HuH-7 (cell line): ENCODE results near the gene TRABD.
"Not testable (repeated sequence)": the region's sequence is repeated elsewhere in the genome, so short reads cannot be mapped to it uniquely, and the experiment has no call there.

ENCODE experiments used
- DNase-seq: peaks from one replicate; pipeline ENCODE4 v3.0.0; 2011; ENCODE audit warnings: low spot score

TRABD gene

DNA sequence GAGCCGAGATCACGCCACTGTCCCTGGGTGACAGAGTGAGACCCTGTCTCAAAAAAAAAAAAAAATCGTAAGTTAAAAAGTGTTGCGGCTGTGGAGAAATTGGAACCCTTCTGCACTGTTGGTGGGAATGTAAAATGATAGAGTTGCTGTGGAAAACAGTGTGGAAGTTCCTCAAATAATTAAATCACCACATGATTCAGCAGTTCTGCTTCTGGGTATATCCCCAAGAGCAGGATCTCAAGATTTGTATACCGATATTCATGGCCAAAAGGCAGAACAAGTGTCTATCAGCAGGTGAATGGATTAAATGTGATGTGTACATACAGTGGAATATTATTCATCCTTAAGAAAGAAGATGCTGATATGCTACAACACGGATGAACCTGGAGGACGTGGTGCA lies 18.9 kb downstream of the TRABD start:
- no peak for DNase-seq

DNA sequence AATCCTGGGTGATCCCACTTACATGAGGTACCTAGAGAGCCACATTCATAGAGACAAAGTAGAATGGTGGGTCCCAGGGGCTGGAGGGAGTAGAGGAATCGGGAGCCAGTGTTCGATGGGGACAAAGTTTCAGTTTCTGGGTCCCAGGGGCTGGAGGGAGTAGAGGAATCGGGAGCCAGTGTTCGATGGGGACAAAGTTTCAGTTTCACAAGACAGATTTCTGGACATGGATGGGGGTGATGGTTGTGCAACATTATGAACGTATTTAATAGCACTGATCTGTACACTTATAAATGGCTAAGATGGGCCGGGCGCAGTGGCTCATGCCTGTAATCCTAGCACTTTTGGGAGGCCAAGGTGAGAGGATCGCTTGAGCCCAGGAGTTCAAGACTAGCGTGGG lies 19.3 kb downstream of the TRABD start:
- not testable (repeated sequence) for DNase-seq

- DNase-seq = no peak
These were observed 20.3 kb downstream of the TRABD start for GRCh38 chr22:50205781-50206569.

GRCh38 chr22:50206599-50206998 lies 20.9 kb downstream of the TRABD start:
- DNase-seq = peak; percentile 90

DNA sequence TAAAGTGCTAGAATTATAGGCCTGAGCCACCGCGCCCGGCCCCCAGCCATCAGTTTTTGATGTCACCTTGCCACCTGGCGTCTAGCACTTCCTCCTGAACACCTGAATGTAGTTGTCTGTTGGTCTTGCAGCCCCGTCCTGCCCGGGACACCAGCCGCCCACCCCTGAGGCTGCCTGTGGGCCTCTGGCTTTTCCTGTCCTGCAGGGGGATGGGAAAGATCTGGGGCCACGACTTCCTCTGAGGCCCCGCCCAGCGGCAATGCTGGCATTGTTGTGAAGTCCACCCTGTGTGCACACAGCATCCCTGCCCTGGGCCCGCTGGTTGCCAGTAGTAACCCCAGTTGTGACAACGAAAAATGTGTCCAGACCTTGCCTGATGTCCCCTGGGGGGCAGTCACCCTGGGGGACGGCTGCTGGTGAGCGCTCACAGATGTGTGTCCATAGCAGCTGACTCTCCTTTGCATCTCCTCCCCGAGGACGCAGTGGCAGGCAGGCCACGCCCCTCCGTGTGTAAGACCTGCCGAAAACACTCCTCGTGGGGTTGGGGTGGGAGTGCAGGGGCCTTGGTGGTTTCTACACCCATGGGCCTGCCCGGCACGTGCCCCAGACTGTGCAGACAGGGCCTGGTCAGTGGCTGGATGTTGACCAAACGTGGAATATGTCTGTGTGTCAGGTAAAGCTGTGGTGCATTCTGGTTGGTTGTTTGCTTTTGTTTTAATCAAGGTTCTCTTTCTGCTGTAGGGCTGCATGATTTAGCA lies 21.8 kb downstream of the TRABD start:
- DNase-seq = no peak

DNA sequence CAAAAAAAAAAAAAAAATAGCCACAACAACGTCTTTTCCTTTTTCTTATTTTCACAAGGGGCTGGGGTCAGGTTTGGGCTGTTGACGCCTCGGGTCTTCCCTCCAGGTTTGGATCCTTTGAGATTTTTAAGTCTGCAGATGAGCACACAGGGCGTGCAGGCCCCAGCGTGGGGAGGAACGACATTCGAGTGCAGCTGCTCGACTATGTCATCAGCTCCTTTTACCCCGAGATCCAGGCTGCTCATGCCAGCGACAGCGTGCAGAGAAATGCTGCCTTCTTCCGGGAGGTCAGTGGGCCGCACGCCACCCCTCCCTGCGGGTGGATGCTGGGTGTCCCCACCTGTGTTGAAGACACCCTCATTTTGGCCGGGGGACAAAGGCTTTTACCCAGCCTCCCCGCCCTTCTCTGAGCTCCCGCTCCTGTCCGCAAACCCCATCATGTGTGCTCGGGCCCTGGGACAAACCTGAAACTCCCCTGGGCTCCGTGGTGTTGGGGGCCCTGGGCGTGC lies 22.8 kb downstream of the TRABD start:
- no peak for DNase-seq

- DNase-seq = no peak
These were observed 23.5 kb downstream of the TRABD start for GRCh38 chr22:50208939-50209892.

GRCh38 chr22:50209893-50210292 lies 24.2 kb downstream of the TRABD start:
- DNase-seq = peak; percentile 95

- no peak for DNase-seq
These were observed 24.8 kb downstream of the TRABD start for GRCh38 chr22:50210378-50211139.

DNA sequence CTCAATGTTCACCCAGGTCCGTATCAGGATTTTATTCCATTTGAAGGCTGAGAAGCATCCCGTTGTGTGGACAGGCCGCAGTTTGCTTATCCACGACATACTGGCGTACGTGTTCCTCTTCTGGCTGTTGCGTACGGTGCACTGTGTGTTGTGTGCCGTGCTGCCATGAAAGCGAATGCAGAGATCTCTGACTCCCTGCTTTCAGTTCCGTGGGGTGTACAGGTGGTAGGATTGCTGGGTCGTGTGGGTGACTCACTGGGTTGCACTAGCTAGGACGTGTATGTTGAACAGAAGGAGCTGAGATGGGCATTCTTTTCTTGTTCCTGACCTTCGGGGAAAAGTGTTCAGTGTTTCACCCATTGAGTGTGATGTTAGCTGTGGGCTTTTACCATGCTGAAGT lies 25.4 kb downstream of the TRABD start:
- DNase-seq = no peak

DNA sequence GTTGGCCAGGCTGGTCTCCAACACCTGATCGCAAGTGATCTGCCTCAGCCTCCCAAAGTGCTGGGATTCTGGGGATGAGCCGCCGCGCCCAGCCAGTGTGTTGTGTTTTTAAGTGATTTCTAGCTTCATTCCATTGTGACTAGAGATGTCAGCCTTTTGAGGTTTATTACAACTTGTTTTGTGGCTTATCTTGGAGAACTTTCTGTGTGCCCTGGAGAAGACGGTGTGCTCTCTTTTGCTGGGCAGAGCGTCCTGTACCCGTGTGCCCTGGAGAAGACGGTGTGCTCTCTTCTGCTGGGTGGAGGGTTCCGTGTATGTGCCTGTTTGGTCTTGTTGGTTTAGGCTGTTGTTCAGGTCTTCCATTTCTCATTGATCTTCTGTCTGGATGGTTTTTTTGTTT lies 27.6 kb downstream of the TRABD start:
- no peak for DNase-seq

- DNase-seq = no peak
These were observed 29.8 kb downstream of the TRABD start for GRCh38 chr22:50215297-50216054.

DNA sequence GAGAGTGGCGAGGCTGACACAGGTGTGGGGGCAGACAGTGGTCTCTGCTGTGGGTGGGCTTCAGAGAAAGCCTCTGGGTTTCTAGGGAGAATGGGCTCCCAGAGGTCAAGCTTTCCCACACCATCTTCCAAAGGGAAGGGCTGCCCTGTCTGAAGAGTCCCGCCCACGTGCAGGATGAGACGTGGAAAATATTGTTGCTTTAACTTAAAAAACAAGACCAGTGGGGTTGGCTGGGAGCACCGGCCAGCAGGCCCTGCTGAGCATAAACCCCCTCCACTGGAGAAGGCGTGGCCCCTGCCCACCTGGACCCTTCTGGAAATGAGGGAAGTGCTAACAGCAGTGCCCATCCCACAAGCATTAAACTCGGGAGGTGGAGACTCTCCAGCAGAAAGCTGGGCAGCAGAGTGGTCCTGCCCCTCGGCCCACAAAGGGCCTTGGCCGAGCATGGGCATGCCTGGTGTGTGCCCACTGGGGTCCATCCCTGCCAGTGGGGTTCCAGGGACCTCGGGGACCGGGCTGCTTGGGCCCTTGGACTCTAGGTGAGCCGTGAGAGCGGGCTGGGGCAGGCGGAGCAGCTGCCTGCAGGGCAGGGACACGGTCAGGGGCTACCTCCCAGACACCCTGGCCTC lies 30.5 kb downstream of the TRABD start:
- DNase-seq = no peak

DNA sequence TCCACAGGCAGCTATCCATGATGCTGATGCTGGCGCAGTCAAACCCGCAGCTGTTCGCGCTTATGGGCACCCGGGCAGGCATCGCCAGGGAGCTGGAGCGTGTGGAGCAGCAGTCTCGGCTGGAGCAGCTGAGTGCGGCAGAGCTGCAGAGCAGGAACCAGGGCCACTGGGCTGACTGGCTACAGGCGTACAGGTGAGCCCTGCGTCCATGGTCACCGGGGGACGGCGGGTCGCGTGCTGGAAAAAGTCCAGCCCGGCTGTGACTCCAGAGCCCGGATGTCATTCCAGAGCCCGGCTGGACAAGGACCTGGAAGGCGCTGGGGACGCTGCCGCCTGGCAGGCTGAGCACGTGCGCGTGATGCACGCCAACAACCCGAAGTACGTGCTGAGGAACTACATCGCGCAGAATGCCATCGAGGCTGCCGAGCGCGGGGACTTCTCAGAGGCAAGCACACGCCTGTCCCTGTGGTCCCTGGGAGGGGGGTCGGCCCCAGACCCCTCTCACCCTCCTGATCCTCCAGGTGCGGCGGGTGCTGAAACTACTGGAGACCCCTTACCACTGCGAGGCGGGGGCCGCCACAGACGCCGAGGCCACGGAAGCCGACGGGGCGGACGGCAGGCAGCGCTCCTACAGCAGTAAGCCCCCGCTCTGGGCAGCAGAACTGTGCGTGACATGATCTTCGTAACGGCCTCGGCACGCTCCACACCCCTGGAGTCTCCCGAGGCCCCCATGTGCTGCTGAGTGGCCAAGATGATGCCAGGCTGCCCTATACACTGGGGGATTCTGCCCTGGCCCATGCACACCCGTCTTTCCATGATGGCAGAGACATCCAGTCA lies 31.2 kb downstream of the TRABD start:
- DNase-seq = no peak

GRCh38 chr22:50217543-50218152 lies 31.9 kb downstream of the TRABD start:
- DNase-seq = no peak

DNA sequence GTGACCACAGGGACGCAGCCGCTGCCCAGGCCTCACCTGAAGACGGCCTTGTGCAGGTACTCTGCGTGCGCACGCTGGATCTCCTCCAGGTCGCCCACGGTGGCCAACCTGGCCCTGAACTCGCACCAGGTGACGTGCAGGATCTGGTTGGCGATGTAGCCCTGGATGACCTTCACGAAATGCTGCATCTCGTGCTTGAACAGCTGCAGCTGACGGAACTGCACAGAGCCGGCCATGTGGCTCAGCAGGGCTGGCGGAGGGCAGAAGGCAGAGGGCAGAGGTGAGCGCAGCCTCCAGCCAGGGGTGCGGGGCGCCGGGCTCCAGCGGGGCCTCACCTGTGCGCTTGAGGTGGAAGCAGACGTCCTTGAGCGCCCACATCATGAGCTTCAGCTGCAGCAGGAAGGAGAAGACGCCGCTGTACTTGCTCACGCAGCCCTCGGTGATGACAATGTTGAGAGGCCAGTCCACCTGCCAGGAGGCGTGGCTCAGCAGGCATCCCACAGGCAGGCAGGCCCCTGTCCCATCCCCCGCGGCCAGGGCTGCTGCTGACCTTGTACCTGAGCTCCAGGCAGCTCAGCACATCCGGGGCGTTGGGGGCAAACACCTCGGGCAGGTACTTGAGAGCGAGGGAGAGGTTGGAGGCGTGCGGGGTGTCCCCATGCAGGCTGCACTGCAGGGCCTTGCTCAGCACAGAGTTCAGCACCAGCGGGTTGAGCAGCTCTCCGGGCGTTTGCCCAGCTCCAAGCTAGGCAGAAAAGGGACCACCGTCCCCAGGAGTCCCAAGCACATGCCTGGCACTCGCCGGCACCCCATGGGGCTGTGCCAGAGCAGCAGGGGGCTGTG lies 32.7 kb downstream of the TRABD start:
- no peak for DNase-seq

GRCh38 chr22:50218996-50219727 lies 33.4 kb downstream of the TRABD start:
- DNase-seq = no peak
